Esophagus squamous epithelium (tissue), 4 donors: ENCODE measurements around the gene EVX2.

Source experiments
- POLR2A ChIP-seq, 4 donors: fragments of 450-650 bp; IDR thresholded peaks; one replicate each; pipeline ENCODE4 v1.6.1; 2017; ENCODE audit warnings: antibody characterized with exemption in 4 of 4, mild to moderate bottlenecking in 4 of 4, moderate library complexity in 3 of 4
- TF ChIP-seq, protein P1 (sequence below), 6 experiments: fragments of 450-650 bp in 4 of 6; fragments of 200-600 bp in 2 of 6; sonication (generic) in 2 of 6; IDR thresholded peaks; one replicate each; pipeline ENCODE4 v1.5.1; 2016 to 2019; ENCODE audit warnings: antibody characterized with exemption in 6 of 6, mild to moderate bottlenecking in 4 of 6, moderate library complexity in 4 of 6

DNA sequence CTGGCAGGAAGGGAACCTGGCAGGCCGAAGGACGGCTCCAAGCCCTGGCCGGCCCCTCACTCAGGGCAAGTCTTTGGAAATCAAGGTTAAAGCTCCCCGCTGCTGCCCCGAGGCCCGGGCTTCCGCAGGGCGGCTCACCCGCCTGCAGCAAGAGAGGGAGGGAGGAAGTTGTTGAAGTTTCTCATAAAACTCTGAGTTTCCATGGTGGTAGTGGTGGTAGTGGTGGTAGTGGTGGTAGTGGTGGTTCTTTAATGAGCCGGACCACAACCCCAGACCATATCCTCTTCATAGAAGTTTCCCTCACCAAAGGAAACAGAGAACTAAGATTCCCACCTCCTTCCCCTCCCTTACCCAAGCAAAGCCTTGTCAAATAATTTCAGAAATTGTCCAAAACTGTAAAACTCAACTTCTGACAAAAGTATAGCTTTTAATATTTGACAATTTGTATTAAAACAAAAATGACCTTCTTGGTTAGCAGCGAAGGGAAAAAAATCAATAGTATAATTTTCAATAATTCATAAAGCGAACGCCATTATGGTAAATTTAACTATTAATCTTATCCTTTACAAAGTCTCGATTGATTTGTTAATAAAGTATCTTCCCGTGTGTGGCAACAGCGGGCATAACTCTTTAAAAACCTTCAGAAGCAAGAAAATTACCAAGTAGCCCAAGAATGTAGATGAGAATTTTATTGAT, 31.3 kb upstream of the EVX2 start:
- TF ChIP-seq POLR2A (IDR thresholded peaks at IDR 0.05) = no peak
- TF ChIP-seq, protein P1, sequence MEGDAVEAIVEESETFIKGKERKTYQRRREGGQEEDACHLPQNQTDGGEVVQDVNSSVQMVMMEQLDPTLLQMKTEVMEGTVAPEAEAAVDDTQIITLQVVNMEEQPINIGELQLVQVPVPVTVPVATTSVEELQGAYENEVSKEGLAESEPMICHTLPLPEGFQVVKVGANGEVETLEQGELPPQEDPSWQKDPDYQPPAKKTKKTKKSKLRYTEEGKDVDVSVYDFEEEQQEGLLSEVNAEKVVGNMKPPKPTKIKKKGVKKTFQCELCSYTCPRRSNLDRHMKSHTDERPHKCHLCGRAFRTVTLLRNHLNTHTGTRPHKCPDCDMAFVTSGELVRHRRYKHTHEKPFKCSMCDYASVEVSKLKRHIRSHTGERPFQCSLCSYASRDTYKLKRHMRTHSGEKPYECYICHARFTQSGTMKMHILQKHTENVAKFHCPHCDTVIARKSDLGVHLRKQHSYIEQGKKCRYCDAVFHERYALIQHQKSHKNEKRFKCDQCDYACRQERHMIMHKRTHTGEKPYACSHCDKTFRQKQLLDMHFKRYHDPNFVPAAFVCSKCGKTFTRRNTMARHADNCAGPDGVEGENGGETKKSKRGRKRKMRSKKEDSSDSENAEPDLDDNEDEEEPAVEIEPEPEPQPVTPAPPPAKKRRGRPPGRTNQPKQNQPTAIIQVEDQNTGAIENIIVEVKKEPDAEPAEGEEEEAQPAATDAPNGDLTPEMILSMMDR (IDR thresholded peaks at IDR 0.05) = no peak
